Stimulated activated naive B cell treated with anti-CD40 and anti-IgM and Interleukin-4, amounts not matched to agents 10 μg/mL and 1 μg/mL and 100 μg/mL, for 72 hours (primary cell): ENCODE measurements around the gene POP4.

Source experiments
- ATAC-seq, 2 donors: fragments of 150-1000 bp; cut with Tn5 transposase; replicated peaks; 2 replicates each; pipeline ENCODE4 v1.10.0; 2021; ENCODE audit warnings: moderate library complexity in 1 of 2
- DNase-seq: peaks from one replicate; pipeline ENCODE4 v3.0.0; 2021
- H3K27ac Mint-ChIP-seq: one replicate; pipeline ENCODE4 v1.8.0; 2022; ENCODE audit warnings: mild to moderate bottlenecking, mixed read lengths
- H3K27me3 Mint-ChIP-seq, 2 donors: one replicate each; pipeline ENCODE4 v1.8.0; 2022; ENCODE audit warnings: mixed read lengths in 2 of 2
- H3K36me3 Mint-ChIP-seq, 2 donors: one replicate each; pipeline ENCODE4 v1.8.0; 2022; ENCODE audit warnings: mixed read lengths in 2 of 2, mild to moderate bottlenecking in 1 of 2
- H3K4me1 Mint-ChIP-seq, 2 donors: one replicate each; pipeline ENCODE4 v1.8.0; 2022; ENCODE audit warnings: mixed read lengths in 2 of 2, mild to moderate bottlenecking in 1 of 2
- H3K4me3 Mint-ChIP-seq, 2 donors: one replicate each; pipeline ENCODE4 v1.8.0; 2022; ENCODE audit warnings: mild to moderate bottlenecking in 2 of 2, mixed read lengths in 2 of 2, moderate library complexity in 1 of 2
- H3K9me3 Mint-ChIP-seq, 2 donors: one replicate each; pipeline ENCODE4 v1.8.0; 2022; ENCODE audit warnings: mixed read lengths in 2 of 2, mild to moderate bottlenecking in 1 of 2

The POP4 gene

GRCh38 chr19:29643361-29643935 is 37.4 kb downstream of the POP4 start:
- Mint-ChIP-seq H3K36me3 (no peaks in the 10 kb centered on the region), H3K4me1 (peaks cover 6 to 9% of the 10 kb centered on the region in 2 donors), H3K27ac (no peak overlapping the region), H3K4me3 (no peak overlapping the region), H3K9me3 (no peaks in the 10 kb centered on the region), H3K27me3 (peaks cover 20 to 34% of the 10 kb centered on the region in 2 donors)
- DNase-seq (no peak), ATAC-seq (no peak)

GRCh38 chr19:29644210-29644609 is 38.1 kb downstream of the POP4 start:
- Mint-ChIP-seq H3K27me3 (peaks cover 22 to 35% of the 10 kb centered on the region in 2 donors), H3K4me1 (peaks cover 6 to 9% of the 10 kb centered on the region in 2 donors), H3K4me3 (no peak overlapping the region), H3K9me3 (no peaks in the 10 kb centered on the region), H3K36me3 (no peaks in the 10 kb centered on the region), H3K27ac (no peak overlapping the region)
- DNase-seq = no peak
- ATAC-seq = no peak

DNA sequence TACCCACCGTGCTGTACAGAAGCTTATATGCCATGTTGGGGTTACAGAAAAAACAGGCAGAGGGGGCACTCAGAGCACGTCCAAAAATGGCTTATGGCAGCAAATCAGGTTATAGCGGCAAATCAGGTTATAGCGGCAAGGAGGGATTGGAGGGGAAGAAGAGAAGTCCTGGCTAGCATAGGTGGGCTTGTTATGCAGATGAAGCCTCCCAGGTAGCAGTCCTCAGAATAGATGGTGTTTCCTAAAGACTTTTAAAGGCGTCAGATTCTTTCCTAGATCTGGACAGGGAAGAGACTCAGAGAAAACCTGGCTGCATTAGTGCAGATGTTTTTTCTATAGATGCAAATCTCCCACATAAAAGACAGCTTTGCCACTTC is 39.4 kb downstream of the POP4 start:
- Mint-ChIP-seq H3K9me3 (no peaks in the 10 kb centered on the region), H3K36me3 (no peaks in the 10 kb centered on the region), H3K4me1 (peaks cover 6 to 9% of the 10 kb centered on the region in 2 donors), H3K27ac (no peak overlapping the region), H3K4me3 (no peak overlapping the region), H3K27me3 (peaks cover 22 to 31% of the 10 kb centered on the region in 2 donors)
- DNase-seq (no peak), ATAC-seq (no peak)

- H3K36me3 Mint-ChIP-seq = no peaks in the 10 kb centered on the region
- peak overlapping the region; percentile 62 for H3K27ac Mint-ChIP-seq
- H3K9me3 Mint-ChIP-seq = no peaks in the 10 kb centered on the region
- peaks cover 6 to 9% of the 10 kb centered on the region in 2 donors for H3K4me1 Mint-ChIP-seq
- H3K27me3 Mint-ChIP-seq = peaks cover 22 to 30% of the 10 kb centered on the region in 2 donors
- no peak overlapping the region for H3K4me3 Mint-ChIP-seq
- DNase-seq (no peak), ATAC-seq (no peak)
Measured at GRCh38 chr19:29645911-29646310, 39.8 kb downstream of the POP4 start.

- Mint-ChIP-seq H3K4me1 (peaks cover 4 to 6% of the 10 kb centered on the region in 2 donors), H3K27ac (no peak overlapping the region), H3K4me3 (no peak overlapping the region), H3K9me3 (no peaks in the 10 kb centered on the region), H3K36me3 (no peaks in the 10 kb centered on the region), H3K27me3 (peaks cover 33 to 36% of the 10 kb centered on the region in 2 donors)
- DNase-seq = no peak
- ATAC-seq = no peak
Measured at GRCh38 chr19:29650772-29651387, 44.8 kb downstream of the POP4 start.

- no peak for ATAC-seq
Measured at GRCh38 chr19:29651622-29652394, 45.7 kb downstream of the POP4 start.

DNA sequence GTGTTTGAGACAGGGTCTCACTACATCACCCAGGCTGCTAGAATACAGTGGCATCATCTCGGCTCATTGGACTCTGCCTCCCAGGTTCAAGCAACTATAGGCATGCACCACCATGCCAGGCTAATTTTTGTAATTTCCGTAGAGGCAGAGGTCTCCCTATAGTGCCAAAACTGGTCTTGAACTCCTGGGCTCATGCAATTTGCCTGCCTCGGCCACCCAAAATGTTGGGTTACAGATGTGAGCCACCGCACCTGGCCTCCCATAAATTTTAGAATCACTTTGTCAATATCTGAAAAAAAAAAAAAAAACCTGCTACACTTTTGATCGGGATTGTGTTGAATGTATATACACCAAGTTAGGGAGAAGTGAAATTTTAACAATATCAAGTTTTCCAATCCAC is 47.3 kb downstream of the POP4 start:
- Mint-ChIP-seq H3K4me1 (no peaks in the 10 kb centered on the region), H3K27ac (no peak overlapping the region), H3K27me3 (peaks cover 24 to 26% of the 10 kb centered on the region in 2 donors), H3K4me3 (no peak overlapping the region), H3K36me3 (no peaks in the 10 kb centered on the region), H3K9me3 (no peaks in the 10 kb centered on the region)
- ATAC-seq = no peak
- no peak for DNase-seq

More at GRCh38 chr19:29651622-29652394, 45.7 kb downstream of the POP4 start:
- Mint-ChIP-seq H3K4me3 (no peak overlapping the region), H3K36me3 (no peaks in the 10 kb centered on the region), H3K27me3 (peaks cover 28 to 31% of the 10 kb centered on the region in 2 donors), H3K9me3 (no peaks in the 10 kb centered on the region), H3K4me1 (no peaks in the 10 kb centered on the region), H3K27ac (no peak overlapping the region)
- no peak for DNase-seq

DNA sequence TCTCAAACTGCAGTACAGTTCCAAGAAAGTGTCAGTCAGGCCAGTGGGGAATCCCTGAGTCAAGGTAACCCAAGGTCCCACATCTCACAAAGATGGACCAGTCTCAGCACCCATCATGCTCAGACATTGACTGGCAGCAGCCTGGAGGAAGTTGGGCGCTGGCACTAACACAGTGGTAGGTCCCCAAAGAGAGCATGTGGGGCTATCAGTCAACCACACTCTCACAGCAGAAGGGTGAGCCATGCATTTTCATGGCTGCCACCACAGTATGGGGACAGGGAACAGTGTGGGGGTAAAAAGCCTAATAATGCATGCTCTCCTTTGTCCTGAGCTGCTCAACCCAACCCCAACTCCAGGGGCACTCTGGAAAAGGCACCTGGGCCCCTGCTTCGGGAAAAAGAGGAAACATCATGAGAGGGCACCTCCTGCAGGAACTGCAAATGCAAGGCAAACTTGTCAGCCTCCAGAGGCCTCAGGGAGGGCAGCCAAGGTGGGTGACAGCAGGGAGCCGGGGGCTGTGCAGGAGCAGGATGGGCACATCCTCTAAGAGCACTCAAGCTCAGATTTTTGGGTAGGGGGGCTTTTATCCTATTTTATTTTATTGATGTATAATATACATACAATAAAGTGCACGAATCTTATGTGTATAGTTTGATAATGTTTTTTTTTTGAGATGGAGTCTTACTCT is 49.7 kb downstream of the POP4 start:
- Mint-ChIP-seq H3K4me3 (no peak overlapping the region), H3K27me3 (peaks cover 25 to 28% of the 10 kb centered on the region in 2 donors), H3K36me3 (no peaks in the 10 kb centered on the region), H3K4me1 (no peaks in the 10 kb centered on the region), H3K9me3 (no peaks in the 10 kb centered on the region), H3K27ac (no peak overlapping the region)
- DNase-seq = no peak
- ATAC-seq = no peak

GRCh38 chr19:29658221-29658991 is 52.3 kb downstream of the POP4 start:
- Mint-ChIP-seq H3K27ac (no peak overlapping the region), H3K9me3 (no peaks in the 10 kb centered on the region), H3K4me1 (peaks cover 0 to 2% of the 10 kb centered on the region in 2 donors), H3K4me3 (no peak overlapping the region), H3K27me3 (peaks cover 13 to 17% of the 10 kb centered on the region in 2 donors), H3K36me3 (no peaks in the 10 kb centered on the region)
- DNase-seq = no peak
- no peak for ATAC-seq

- DNase-seq (no peak), ATAC-seq (no peak)
- H3K9me3 Mint-ChIP-seq = no peaks in the 10 kb centered on the region
- H3K4me1 Mint-ChIP-seq = peaks cover 5 to 14% of the 10 kb centered on the region in 2 donors
- H3K4me3 Mint-ChIP-seq = no peak overlapping the region
- no peak overlapping the region for H3K27ac Mint-ChIP-seq
- no peaks in the 10 kb centered on the region for H3K36me3 Mint-ChIP-seq
- peaks cover 4 to 6% of the 10 kb centered on the region in 2 donors for H3K27me3 Mint-ChIP-seq
Measured at GRCh38 chr19:29660835-29661234, 54.8 kb downstream of the POP4 start.

DNA sequence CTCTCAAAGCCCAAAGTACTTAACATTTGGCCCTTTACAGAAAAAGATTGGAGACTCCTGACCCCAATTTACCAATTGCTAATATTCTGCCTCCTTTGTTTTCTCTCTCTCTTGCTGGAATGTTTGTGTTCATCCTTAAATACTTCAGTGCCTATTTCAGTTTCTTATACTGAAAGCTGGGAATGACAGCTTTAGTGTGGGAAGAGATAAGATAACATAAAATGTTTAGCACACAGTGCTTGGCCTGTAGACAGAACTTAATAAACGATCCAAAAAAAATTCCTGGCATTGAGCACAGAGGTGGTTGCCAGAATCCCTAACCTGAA is 56.2 kb downstream of the POP4 start:
- Mint-ChIP-seq H3K27me3 (peaks cover 3 to 4% of the 10 kb centered on the region in 2 donors), H3K4me1 (peaks cover 15 to 28% of the 10 kb centered on the region in 2 donors), H3K4me3 (no peak overlapping the region), H3K27ac (no peak overlapping the region), H3K9me3 (no peaks in the 10 kb centered on the region), H3K36me3 (no peaks in the 10 kb centered on the region)
- ATAC-seq = no peak
- DNase-seq = no peak

GRCh38 chr19:29662604-29663404 is 56.7 kb downstream of the POP4 start:
- H3K27ac Mint-ChIP-seq = no peak overlapping the region
- no peaks in the 10 kb centered on the region for H3K9me3 Mint-ChIP-seq
- H3K36me3 Mint-ChIP-seq = no peaks in the 10 kb centered on the region
- no peak overlapping the region for H3K4me3 Mint-ChIP-seq
- ATAC-seq (no peak), DNase-seq (no peak)
- peaks cover 3 to 4% of the 10 kb centered on the region in 2 donors for H3K27me3 Mint-ChIP-seq
- H3K4me1 Mint-ChIP-seq = peaks cover 15 to 33% of the 10 kb centered on the region in 2 donors
